NCI-H524 (cell line): ENCODE data around the gene CD7.
"Not testable (repeated sequence)": the region's sequence is repeated elsewhere in the genome, so short reads cannot be mapped to it uniquely, and the experiment has no call there.

Experiments used
- DNase-seq, 2 experiments: peaks; one replicate each; lab custom pipeline; 2025; lab: John Stamatoyannopoulos, UW

Gene CD7

GRCh38 chr17:82317394-82318168 is at the start of gene CD7:
Gene CD7, minus strand, starts transcription at chr17:82317608. Its CDS starts 113 bp downstream, at chr17:82317495.
- no peak for DNase-seq

GRCh38 chr17:82366749-82367148 is 49.3 kb upstream of the CD7 start:
- no peak for DNase-seq

GRCh38 chr17:82365606-82366295 is 48.3 kb upstream of the CD7 start:
- peak in 1 of 2 experiments; percentile 64 for DNase-seq

GRCh38 chr17:82361885-82362633 is 44.7 kb upstream of the CD7 start:
- DNase-seq: no peak

- not testable (repeated sequence) for DNase-seq
Observed at GRCh38 chr17:82359451-82360074, 42.2 kb upstream of the CD7 start.

- DNase-seq: peak in 1 of 2 experiments; percentile 27
Observed at GRCh38 chr17:82358465-82359350, 41.3 kb upstream of the CD7 start, which contains the start of gene TEX19. Gene TEX19, plus strand, starts transcription at chr17:82359247. Its CDS starts 2,904 bp downstream, at chr17:82362151.

GRCh38 chr17:82357394-82357793 is 40.0 kb upstream of the CD7 start:
- DNase-seq: no peak

GRCh38 chr17:82356845-82357355 is 39.5 kb upstream of the CD7 start:
- DNase-seq: peak in 1 of 2 experiments; percentile 15

GRCh38 chr17:82355770-82356427 is 38.5 kb upstream of the CD7 start:
- DNase-seq: no peak

- no peak for DNase-seq
Observed at GRCh38 chr17:82354804-82355308, 37.4 kb upstream of the CD7 start.

GRCh38 chr17:82353484-82353883 is 36.1 kb upstream of the CD7 start:
- no peak for DNase-seq

GRCh38 chr17:82351713-82352488 is 34.5 kb upstream of the CD7 start:
- DNase-seq: peak; percentile 23 to 66

GRCh38 chr17:82351254-82351712 is 33.9 kb upstream of the CD7 start:
- DNase-seq: no peak

GRCh38 chr17:82350182-82351030 is 33.0 kb upstream of the CD7 start:
- peak in 1 of 2 experiments; percentile 20 for DNase-seq

GRCh38 chr17:82349287-82349701 is 31.9 kb upstream of the CD7 start:
- no peak for DNase-seq

GRCh38 chr17:82348866-82349265 is 31.5 kb upstream of the CD7 start:
- DNase-seq: no peak

- DNase-seq: no peak
Observed at GRCh38 chr17:82348434-82348833, 31.0 kb upstream of the CD7 start.

- DNase-seq: not testable (repeated sequence)
Observed at GRCh38 chr17:82347994-82348393, 30.6 kb upstream of the CD7 start.
